CMK (cell line): ENCODE data around the gene ARHGEF1.
A peak's percentile ranks its signal among the peaks of the same experiment; 100 is the strongest.

Experiments
- DNase-seq: peaks from one replicate; pipeline ENCODE4 v3.0.0-alpha.2; 2010; ENCODE audit warnings: low read depth

The ARHGEF1 gene

DNA sequence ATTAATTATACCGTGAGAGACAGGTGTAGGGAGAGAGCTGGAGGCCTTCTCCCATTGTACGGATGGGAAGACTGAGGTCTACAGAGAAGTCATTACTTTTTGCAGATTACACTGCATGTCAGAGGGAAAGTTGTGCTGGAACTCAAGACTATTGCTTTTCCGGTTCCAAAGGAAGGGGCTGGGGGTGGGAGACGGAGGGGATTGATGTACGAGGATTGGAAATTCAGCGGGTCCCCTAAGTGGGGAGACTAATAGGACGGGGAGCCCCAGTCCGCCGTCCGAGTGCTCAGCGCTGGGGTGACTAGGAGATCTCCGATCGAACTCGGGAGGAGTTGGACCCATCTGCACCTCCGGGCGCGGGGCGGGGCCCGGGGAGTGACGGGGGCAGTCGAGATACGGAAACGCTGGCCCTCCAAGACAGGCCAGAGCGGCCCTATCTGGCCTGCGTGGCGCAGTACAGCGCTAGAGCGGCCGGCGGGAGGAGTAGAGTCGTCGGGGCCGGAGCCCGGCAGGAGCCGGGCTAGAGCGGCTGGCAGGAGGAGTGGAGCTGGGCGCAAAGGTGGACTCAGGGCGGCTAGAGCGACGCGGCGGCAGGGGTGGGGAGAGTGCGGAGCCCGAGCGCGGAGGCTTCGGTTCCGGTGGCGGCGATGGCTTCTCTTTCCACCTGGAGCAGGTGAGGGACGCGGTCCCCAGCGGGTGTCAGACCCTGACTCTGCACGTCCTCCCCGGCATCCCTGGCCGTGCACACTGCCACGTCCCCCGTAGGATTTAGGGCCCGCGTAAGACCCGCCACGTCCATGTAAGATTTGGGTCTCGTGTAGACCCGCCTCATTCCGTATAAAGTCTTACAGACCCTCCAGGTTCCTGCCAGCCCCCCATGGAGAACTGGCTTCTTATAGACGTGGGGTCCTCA is 1.1 kb downstream of the ARHGEF1 start:
- DNase-seq = peak; percentile 92

DNA sequence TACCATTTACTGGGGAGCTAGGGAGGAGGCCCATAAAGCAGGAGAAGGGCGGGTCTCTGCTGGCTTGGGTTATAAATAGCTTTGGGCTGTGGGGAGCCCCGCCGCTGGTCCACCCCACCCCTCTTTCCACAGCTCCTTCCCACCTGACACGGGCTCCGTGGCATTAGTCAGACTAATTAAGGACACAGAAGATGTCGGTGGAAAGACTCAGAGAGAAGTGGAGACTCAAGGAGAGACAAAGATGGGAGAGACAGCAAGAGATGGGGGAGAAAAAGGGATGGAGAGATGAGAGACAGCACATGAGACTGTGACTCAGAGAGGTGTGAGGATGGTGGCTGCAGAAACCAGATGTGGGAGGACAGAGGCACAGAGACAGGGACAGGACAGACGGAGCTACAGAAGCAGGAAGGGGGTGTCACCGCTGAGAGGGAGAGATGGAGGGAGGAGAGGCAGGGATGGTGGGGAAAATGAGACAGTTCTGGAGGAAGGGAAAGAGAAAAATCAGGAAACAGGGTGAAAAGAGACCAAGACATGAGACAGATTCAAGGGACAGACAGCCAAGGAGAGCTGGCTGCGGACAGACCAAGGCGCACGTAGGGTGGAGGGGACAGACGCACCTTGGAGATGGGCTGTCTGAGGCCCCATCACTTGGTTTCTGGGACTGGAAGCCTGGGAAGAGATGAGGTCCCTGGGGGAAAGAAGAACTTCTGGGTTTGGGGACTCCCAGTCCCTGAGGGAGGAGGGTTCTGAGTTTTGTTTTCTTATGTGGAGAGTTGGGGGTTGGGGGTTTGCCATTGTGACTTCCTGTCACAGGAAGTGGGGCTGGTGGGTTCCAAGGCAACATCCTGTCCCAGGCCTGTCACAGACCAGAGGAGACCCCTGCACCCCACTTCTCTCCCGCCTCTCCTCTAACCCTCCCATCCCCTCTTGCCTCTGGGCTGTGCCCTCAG is 4.1 kb downstream of the ARHGEF1 start:
- DNase-seq = peak; percentile 69

DNA sequence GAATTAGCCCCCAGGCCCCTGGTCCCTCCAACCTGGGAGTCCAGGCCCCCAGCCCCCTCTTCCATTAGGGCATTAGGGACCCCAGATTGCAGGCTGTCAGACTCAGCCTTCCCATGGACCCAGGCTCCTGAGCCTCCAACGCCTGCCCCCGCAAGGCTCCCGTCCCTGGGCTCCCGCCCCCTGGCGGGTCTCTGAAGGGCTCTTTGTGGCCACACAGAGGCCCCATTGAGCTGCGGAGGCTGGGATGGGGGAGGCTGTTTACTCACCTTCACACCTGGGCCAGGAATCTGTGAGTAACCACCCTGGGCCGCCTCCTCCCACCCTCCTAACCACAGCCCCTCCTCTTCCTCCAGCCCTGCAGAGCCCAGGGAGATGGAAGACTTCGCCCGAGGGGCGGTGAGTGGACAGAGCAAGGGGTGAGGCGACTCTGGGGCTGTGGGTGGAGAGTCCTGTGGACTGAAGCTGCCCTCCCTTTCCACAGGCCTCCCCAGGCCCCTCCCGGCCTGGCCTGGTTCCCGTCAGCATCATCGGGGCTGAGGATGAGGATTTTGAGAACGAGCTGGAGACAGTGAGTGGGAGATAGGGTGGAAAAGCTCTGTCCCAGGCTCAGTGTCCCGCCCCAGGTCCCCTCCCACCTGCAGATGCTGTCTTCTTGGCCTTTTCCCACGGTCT is 4.9 kb downstream of the ARHGEF1 start:
- no peak for DNase-seq

- no peak for DNase-seq
Observed at GRCh38 chr19:41888926-41889325, 5.9 kb downstream of the ARHGEF1 start.

DNA sequence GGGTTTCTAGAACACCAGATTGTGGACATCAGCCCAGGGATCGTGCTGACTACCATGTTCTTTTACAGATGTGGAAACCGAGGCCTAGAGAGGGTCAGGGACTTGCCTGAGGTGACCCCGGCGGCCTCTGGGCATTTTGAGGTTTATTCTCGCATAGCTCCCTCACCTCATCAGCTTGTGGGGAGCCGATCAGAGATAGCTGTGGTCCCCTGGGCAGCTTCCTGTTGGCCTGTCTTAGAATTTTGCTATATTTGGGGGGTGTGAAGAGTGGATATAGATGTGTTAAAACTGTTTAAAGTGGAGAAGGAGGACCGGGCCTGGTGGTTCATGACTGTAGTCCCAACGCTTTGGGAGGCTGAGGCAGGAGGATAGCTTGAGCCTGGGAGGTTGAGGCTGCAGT is 6.9 kb downstream of the ARHGEF1 start:
- no peak for DNase-seq

- DNase-seq = no peak
Observed at GRCh38 chr19:41890936-41891335, 8.0 kb downstream of the ARHGEF1 start.

- no peak for DNase-seq
Observed at GRCh38 chr19:41892173-41892902, 9.4 kb downstream of the ARHGEF1 start.

DNA sequence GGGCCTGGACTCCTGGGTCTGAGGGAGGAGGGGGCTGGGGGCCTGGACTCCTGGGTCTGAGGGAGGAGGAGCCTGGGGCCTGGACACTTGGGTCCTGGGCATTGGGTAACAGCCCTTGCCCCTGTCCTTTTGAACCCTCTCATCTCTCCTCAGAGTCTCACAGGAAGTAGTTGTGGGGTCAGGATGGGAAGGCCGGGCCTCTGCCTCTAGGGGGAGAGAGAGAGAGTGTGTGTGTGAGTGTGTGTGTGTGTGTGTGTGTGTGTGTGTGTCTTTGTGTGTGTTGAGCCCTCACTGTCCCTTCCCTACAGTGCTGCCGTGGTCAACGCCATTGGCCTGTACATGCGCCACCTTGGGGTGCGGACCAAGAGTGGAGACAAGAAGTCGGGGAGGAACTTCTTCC is 10.9 kb downstream of the ARHGEF1 start:
- no peak for DNase-seq

GRCh38 chr19:41894350-41894749 is 11.4 kb downstream of the ARHGEF1 start:
- DNase-seq = no peak

- DNase-seq = no peak
Observed at GRCh38 chr19:41895745-41896580, 13.0 kb downstream of the ARHGEF1 start.

DNA sequence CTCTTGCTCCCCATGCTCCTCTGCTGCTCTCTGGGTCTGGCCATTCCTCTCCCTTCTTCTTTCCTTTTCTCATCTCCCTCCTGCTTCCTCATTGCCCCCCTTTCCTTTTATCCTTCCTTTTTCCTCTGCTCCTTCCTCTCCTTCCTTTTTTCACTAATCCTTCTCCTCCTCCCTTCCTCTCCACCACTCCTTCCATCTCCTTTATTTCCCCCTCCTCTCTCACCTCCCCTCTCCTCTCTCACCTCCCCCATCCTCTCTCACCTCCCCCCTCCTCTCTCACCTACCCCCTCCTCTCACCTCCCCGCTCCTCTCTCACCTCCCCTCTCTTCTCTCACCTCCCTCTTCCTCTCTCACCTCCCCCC is 13.6 kb downstream of the ARHGEF1 start:
- DNase-seq = no peak

GRCh38 chr19:41897181-41897580 is 14.2 kb downstream of the ARHGEF1 start:
- DNase-seq = no peak

GRCh38 chr19:41897820-41898219 is 14.8 kb downstream of the ARHGEF1 start:
- no peak for DNase-seq

- DNase-seq = no peak
Observed at GRCh38 chr19:41898235-41898634, 15.3 kb downstream of the ARHGEF1 start.

- DNase-seq = no peak
Observed at GRCh38 chr19:41901707-41902360, 18.9 kb downstream of the ARHGEF1 start.

DNA sequence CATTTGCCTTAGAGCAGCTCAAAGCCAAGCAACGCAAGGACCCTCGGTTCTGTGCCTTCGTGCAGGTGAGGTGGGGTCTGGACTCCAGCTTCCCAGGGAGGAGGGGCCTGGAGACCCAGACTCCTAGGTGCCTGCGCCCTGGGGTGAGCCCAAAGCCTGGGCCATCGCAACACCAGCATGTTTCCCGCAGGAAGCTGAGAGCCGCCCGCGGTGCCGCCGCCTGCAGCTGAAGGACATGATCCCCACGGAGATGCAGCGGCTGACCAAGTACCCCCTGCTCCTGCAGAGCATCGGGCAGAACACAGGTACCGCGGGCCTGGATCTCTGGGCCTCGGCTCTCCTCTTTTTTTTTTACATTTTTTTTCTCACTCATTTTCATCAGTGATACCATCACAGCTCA is 19.6 kb downstream of the ARHGEF1 start:
- DNase-seq = no peak

DNA sequence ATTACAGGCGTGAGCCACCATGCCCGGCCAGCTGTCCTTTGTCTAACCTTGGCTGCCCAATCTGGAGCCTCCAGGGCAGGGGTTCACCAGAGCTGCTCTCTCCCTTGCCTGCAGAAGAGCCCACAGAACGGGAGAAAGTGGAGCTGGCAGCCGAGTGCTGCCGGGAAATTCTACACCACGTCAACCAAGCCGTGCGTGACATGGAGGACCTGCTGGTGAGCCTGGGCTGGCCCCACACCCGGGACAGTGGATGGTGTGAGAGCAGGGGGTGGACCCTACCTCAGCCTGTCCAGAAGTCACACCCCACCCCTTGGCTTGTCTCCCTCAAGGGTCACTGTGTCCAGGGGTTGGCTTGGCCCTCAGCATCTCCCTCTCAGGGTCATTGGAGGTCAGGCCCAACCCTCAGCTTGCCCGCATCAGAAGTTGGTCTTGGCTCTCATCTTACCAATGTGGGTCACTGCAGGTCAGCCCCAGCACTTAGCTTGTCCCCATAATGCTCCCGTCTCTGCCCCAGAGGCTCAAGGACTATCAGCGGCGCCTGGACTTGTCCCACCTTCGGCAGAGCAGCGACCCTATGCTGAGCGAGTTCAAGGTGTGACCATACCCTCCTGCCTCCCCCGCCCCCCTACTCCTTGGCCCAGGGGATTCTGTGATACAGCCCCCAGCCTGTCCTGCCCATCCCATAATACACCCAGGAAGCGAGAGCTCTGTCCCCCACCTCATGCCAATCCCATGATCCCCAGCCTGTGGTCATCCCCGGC is 20.4 kb downstream of the ARHGEF1 start:
- DNase-seq = no peak

DNA sequence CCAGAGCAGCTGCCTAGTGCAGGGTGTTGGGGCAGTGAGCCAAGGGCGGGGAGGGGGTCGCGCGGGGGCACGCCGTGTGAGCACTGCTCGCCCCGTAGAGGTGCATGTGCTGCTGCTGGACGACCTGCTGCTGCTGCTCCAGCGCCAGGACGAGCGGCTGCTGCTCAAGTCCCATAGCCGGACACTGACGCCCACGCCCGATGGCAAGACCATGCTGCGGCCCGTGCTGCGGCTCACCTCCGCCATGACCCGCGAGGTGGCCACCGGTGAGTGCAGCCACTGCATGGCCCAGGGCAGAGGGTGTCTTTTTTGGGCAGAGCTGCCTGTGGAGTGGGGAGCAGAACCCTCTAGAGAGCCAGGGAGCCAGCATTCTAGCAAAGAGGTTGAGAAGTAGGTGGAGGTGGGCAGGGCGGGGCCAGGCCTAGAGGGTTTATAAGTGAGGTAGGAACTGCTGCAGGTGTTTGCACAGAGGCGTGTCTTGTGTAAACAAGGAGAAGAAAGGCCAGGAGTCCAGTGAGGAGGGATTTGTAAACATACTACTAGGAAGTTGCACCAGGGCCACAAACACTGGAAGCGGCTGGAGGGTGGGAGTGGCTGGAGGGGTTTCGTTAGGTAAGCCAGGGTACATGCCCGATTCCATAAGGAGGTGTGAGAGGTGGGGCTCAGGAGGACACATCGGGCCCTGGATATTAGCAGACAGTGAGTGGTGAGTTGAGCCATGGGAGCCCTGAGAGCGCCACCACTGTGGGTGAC is 21.3 kb downstream of the ARHGEF1 start:
- no peak for DNase-seq
